Measurements from ENCODE around the gene CHKA. TPM values are rescaled to one million over a fixed set of nuclear protein-coding genes. Genes with fewer than 3 reads are reported as not detected.
A peak's percentile ranks its signal among the peaks of the same experiment; 100 is the strongest.

The CHKA gene
- total RNA-seq, 1 donor from 2014 or later, result 66.2 TPM

DNA sequence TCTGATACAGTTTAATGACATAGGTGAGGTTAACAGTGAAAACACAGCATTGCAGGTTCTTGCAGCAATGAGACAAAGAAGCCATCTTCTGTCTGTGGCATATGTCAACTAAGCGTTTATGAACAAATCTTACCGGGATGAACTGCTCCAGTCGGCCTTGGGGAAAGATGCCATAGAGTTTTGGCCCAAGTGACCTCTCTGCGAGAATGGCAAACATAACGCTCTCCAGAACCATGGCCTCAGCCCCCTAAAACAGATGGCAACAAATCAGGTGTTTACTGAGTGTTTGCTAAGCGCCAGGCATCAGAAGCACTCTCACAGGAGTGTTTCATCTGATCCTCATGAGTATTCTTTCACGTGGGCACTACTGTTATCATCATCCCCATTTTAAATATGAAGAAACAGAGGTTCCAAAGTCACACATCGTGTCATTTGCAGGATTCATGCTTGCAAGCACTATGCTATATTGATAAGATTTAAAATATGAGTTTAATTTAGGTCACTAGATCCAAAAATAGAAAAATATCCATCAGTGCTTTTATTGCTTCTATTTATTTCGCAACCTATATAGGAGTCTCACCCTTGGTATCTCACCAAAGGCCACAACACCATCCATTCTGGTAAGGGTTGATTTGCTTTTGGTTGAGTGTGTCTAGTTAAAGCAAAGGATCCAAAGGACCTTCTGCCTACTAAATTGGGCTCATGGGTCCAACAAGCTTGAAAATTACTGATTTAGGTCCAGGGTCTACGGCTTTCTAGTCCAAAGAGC, 46.4 kb downstream of the CHKA start:
- peak; percentile 10 for DNase-seq (ENCODE audit: low spot score)

DNA sequence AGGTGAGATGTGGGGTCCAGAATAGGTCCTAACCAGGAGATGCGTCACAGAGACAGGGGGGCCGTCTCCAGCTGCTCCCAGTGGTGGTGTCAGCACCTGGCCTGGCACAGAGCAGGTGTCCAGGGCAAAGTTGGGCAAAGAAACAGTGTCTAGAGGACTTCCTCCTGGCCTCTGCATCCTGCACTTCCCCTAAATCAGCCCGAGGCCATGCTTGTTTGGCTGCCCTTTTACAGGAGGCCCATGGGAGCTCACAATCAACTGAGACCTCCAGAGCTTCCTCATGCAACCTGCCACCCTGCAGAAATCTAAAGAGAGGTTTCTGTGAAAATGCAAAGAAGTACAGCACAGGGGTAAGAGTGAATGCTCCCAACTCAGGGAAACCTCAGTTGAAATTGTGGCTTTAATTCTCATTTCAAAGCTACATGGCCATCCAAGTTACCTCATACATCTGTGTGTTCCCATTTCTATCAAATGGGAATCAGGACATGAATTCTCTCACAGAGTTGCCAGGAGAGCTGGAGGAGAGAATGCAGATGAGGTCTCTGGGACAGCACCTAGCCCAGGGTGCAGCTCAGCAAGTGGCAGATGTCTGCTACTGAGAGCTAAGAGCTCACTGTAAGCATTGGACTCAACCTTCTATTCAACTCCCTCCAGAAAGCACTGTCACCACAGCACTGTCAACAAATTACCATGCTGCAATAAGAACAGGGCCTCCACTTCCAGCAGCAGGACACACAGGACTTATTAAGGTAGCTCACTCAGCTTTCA, 49.7 kb downstream of the CHKA start:
- peak; percentile 37 for DNase-seq (ENCODE audit: low spot score)

DNA sequence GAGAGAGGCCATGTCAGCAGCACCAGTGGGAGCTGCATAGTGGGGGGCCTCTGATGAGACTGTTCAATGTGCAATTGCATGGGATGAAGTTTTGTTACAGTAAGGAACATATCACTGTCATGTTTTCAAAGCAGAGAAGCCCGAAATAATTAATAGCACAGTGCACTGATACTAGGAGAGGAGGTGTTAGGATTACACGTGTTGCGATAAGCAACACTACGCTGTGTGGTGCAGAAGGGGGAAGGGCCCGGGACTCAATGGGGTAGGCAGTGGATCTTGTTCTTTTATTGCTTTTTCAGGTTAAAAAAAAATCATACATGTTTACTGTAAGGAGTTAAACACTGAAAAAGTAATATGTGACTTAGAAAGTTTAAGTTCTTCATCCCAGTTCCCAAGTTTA, 53.2 kb downstream of the CHKA start:
- no peak for DNase-seq (ENCODE audit: low spot score)

DNA sequence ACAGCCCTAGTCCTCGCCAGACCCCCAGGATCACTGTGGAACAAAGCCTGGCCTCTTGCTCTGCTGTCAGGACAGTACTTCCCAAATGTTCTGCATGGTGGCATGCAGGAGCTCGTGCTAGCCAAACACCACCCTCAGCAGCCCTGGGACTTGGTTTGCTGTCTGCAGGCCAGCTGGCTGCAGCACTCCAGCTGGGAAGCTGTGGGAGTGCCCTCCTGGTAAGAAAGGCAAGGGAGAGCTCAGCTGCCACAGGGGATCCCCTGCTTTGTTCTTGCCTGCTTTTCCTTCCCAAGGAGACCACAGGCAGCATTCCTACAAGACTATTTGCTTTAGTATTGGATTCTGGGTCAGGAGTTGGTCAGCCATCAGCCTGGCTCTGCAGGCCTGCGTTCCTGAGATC, 54.4 kb downstream of the CHKA start:
- no peak for DNase-seq (ENCODE audit: low spot score)

DNA sequence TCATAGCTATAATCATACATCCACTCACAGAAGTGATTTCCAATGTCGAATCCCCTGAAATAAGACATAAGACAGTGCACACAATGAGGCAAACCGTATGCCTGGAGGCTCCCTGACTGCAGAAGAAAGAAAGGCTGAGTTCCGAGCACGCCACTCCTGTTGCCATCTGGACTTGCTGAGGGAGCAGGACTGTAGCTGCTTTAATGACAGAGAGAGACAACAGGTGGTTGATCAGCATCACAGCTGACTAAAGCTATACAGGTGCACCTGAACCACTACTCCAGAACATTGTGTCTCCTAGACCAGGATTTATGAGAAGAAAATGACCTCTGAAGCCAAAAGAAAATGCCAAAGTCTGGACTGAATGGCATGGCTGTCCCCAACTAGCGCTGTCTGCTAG, 55.3 kb downstream of the CHKA start:
- no peak for DNase-seq (ENCODE audit: low spot score)

DNA sequence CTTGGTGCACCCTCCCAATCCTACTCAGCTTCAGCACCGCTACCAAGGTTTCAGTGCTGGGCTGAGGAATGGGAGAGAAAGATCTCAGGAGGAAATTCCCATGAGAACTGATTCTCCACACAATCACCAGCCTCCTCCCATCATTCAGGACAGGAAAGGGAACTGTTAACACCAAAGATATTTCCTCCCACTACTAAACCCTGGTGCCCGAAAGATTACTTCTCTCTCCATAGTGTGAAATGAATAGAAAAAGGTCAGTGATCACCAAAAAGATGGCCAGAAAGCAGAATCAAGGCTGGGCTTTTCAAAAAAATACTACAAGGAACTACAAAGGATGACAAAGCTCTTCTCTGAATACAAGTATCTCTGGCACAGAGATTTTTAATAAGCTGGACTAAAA, 56.3 kb downstream of the CHKA start:
- DNase-seq (ENCODE audit: low spot score), result no peak

DNA sequence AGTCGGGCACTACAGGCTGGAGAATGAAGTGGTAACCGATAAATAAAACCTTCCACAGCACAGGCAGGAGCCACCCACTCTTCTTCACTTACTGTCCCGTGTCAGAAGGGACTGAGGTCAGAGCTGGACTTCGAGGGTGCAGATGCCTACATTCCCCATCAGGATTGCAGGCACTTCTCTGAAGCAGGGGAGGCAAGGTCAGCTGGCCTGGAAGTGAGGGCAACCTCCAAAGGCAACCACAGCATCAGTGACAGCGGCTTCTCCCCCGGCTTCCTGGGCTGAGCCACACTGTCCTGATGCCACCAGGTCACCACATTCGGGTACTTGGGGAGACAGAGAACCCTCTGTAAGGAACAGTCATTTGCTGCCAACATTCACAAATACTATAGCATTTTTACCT, 59.7 kb downstream of the CHKA start:
- DNase-seq (ENCODE audit: low spot score), result no peak

DNA sequence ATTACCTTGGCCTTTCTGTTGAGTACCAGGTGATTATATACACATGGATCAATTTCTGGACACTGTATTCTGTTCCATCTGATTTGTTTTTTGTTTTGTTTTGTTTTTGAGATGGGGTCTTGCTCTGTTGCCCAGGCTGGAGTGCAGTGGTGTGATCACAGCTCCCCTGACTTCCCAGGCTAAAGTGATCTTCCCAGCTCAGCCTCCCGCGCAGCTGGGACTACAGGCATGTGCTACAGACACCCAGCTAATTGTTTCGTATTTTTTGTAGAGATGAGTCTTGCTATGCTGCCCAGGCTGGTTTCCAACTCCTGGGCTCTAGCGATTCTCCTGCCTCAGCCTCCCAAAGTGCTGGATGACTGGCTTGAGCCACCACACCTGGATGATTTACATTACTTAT, 63.4 kb downstream of the CHKA start:
- DNase-seq (ENCODE audit: low spot score), result no peak

DNA sequence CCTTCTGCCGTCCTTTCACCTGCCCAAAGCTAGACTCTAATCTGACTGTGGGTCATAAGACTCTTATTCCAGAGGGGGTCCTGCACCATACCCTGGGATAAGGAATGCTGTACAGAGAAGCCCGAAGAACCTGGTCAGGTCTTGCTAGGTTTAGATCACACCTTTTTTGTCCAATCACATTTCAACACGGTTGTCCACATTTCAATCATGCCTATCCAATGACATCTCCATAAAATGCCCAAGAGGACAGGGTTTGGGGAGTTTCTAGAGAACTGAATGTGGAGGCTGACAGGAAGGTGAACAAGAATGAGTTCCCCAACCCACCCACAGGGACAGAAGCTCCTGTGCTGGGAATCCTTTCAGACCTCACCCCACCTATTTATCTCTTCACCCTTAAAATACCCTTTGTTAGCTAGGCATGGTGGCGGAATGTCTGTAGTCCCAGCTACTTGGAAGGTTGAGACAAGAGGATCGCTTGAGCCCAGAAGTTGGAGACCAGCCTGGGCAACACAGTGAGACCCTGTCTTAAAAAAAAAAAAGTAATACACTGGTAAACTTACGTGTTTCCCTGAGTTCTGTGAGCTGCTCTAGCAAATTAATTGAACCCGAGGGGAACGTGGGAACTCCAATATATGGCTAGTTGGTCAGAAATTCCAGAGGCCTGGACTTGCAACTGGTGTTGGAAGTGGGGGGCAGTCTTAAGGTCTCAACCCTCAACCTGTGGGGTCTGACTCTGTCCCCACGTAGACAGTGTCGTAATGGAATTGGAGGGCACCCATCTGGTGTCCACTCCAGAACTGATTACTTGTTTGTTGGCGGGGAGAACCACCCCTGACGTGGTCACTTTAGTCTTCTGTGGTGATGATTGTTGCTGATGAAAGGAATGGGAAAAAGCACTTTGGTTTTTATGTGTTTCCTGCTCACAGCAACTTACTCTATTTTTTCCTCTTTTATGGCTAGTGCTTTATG, 64.6 kb downstream of the CHKA start:
- DNase-seq (ENCODE audit: low spot score), result no peak

DNA sequence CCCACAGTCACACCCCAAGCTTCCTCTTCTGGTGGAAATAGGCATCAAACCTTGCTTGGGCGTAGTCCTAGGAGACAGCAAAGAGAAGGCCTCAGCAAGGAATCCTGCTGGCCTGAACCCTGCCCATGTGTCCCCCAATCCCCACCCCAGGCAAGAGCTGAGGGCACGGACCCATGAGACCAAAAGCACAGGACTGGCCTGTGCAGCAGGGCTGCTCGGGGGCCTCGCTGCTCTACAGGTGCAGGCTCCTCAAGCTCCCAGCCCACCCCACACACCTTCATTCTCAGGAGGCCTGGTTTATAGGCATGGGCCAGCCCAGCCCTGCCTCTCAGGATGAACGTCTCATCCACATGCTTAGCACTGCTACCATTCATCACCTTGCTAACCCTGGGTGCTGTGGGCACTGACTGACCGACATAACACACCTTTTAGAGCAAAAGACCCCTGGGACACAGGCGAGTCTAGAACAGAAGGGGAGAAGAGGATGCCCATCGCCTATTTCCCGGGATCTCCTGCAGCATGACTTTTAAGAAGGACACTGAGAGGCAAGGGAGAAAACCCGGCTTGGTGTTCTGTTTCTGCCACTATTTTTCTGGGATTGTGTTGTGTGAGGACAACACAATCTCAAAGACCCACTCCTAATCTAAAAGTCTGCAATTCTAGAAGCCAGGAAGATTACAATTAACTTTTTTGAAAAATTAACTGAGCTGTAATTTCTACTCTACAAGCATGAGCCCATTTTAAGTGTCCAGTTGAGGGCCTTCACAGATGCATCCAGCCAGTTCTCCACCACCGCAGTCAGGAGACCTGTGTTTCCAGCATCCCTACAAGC, 67.0 kb downstream of the CHKA start:
- DNase-seq (ENCODE audit: low spot score), result no peak

DNA sequence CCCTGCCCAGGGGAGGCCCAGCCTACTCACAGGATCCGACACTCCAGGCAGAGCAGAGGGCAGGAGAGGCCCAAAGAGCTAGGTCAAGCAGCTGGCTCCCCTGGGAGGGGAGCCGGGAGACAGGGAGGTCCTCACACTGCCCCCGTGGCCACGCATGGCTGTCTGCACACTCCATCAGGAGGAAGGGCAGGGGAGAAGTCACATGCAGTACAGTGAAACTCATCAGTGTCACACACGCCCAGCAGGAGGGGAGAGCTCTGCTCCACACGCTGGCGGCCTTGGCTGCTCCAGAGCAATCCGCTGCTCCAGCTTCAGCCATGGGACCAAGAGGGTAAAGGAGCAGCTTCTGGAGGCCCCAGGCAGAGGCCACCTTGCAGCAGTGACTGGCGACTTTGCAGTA, 68.1 kb downstream of the CHKA start:
- no peak for DNase-seq (ENCODE audit: low spot score)

DNA sequence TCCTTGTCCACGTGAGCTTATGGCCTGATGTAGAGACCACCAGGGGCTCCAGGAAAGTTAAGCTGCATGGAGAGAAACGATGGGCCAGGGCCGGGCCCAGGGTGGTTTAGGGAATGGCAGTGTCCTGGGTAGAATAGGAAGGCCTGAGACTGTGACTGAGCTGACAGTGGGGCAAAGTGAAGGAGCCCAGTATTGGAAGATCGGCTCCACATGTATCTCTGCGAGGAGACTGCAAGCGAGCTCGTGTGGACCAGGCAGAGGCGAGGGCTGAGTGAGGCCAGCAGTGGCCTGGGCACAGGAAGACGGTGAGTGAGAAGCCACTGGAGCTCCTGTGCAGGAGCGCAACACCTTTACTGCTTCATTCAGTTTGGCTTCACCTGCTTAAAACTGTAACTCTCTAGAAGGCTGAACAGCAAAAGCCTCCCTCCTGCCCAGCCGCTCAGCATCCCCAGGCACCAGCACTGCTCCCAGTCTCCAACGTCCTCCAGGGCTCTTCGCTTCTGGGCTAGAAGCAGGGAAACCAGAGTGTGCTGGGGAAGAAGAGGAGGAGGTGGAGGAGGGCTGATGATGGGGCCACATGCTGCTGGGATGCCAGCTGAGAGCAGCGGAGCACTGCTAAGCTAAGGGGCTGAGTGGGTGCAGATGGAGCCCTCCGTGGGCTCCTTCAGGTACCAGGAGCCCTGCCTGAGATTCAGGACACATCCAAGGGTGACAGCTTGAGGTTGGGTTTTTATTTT, 68.9 kb downstream of the CHKA start:
- no peak for DNase-seq (ENCODE audit: low spot score)

DNA sequence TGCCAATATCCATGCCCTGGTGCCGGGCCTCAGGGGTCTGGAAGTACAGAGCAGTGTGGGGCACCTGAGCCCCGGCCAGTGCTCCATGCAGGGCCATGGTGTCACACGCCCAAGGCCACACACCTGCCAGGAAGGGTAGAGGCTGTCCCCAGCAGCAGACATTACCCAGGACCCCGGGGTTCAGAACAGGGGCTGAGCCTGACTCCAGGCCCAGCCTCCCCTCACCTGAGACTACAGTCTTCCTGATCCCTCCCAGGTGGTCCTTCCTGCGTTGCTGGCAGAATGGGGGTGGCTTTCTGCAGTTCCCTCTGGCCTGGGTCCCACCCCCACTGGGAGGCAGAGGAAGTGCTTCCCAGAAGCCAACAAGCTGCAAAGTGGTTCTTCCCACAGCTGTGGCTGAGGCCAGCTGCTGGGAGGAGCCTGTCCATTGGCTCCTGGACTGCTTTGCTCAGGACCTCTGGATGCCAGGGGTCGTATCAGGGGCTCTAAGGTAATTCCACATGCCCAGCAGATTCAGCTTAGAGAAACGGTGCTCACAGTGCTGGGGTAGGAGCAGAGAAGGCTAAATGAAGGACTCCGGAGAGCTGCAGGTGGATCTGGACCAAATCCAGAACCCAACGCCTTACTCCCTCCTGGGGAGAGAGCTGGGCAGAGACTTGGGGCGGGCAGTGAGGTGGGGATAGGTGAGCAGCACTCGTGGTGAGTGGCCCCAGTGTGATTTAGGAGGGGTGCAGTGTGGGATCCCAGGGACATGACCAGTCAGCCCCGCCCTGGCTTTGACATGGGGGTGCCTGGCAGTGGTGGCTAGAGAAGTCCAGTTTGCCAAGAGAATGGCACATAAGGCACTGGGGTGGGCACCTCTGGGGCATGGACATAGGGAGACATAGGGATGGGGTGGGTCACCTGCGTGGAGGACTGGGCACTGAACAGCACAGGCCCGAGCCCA, 69.7 kb downstream of the CHKA start:
- DNase-seq (ENCODE audit: low spot score), result no peak

DNA sequence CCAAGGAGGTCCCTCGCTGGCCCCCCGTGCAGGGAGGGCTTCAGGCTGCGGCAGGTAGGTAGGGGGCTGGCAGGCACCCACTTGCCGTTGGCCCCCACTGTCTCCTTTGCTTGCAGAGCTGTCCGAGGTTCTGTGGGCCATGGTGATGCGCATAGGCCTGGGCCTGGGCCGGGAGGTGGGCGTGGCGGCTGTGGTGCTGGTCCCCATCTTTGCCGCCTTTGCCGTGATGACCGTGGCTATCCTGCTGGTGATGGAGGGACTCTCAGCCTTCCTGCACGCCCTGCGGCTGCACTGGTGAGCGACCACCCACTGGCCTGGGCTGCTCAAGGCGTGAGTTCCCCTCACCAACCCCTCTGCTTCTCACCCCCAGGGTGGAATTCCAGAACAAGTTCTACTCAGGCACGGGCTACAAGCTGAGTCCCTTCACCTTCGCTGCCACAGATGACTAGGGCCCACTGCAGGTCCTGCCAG, 70.8 kb downstream of the CHKA start:
- no peak for DNase-seq (ENCODE audit: low spot score)

DNA sequence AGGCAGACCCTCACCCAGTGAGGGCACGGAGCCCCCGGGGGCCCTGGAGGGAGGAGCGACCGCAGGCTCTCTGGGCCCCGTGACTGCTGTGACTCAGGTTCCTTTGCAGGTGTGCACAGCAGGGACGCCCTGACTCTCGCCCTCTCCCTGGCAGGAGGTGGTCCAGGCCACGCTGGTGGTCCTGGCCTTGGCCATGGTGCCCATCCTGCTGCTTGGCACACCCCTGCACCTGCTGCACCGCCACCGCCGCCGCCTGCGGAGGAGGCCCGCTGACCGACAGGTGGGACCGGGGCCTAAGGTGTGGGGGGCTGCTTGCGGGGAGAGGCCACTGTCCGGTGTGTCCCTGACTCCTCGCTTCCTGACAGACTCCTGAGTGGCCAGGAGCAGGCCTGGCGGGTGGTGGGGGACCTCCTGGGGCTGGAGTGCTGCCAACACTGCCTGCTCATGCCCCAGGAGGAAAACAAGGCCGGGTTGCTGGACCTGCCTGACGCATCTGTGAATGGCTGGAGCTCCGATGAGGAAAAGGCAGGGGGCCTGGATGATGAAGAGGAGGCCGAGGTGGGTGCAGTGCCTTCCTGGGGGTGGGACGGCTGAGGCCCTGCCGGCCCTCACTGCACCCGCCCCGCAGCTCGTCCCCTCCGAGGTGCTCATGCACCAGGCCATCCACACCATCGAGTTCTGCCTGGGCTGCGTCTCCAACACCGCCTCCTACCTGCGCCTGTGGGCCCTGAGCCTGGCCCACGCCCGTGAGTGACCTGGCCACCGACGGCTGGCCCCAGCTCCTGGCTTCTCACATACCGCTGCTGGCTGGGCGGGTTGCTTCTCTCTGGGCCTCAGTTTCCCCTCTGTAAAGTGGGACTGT, 71.4 kb downstream of the CHKA start:
- no peak for DNase-seq (ENCODE audit: low spot score)

DNA sequence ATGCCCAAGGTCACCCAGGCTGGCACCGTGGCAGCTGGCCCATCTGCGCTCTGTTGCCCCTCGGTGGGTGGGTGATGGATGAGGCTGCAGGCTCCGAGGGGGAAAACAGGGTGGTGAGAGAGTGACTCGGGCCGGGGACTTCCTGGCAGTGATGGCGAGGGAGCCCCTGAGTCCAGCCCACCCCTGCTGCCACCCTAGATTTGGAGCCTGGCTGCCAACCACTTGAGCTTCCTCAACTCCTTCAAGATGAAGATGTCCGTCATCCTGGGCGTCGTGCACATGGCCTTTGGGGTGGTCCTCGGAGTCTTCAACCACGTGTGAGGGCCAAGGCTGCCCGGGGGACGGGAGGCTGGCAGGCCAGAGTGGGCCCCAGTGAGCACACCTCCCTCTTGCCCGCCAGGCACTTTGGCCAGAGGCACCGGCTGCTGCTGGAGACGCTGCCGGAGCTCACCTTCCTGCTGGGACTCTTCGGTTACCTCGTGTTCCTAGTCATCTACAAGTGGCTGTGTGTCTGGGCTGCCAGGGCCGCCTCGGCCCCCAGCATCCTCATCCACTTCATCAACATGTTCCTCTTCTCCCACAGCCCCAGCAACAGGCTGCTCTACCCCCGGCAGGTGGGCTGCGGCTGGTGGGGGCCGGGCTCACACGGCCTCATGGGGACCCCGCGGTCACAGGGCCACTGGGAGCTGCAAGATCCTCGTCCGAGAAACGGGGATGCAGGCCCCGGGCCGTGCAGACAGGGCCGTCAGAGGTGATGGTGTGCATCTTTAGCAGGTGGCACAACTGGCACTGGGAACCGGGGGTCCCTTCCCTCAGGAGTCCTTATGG, 72.3 kb downstream of the CHKA start:
- no peak for DNase-seq (ENCODE audit: low spot score)
